GM19468 (cell line): ENCODE measurements around the gene PCDHA9.
"Not testable (repeated sequence)": the region's sequence is repeated elsewhere in the genome, so short reads cannot be mapped to it uniquely, and the experiment has no call there.

Experiments
- ATAC-seq: cut with Tn5 transposase; IDR thresholded peaks from one replicate; pipeline ENCODE4 v1.9.1; 2021; ENCODE audit warnings: mild to moderate bottlenecking, moderate library complexity, moderate number of reproducible peaks; ENCODE audit not compliant: unreplicated experiment; ENCODE audit errors: extremely low read depth

PCDHA9 gene, protein sequence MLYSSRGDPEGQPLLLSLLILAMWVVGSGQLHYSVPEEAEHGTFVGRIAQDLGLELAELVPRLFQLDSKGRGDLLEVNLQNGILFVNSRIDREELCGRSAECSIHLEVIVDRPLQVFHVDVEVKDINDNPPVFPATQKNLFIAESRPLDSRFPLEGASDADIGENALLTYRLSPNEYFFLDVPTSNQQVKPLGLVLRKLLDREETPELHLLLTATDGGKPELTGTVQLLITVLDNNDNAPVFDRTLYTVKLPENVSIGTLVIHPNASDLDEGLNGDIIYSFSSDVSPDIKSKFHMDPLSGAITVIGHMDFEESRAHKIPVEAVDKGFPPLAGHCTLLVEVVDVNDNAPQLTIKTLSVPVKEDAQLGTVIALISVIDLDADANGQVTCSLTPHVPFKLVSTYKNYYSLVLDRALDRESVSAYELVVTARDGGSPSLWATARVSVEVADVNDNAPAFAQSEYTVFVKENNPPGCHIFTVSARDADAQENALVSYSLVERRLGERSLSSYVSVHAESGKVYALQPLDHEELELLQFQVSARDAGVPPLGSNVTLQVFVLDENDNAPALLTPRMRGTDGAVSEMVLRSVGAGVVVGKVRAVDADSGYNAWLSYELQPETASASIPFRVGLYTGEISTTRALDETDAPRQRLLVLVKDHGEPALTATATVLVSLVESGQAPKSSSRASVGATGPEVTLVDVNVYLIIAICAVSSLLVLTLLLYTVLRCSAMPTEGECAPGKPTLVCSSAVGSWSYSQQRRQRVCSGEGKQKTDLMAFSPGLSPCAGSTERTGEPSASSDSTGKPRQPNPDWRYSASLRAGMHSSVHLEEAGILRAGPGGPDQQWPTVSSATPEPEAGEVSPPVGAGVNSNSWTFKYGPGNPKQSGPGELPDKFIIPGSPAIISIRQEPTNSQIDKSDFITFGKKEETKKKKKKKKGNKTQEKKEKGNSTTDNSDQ

DNA sequence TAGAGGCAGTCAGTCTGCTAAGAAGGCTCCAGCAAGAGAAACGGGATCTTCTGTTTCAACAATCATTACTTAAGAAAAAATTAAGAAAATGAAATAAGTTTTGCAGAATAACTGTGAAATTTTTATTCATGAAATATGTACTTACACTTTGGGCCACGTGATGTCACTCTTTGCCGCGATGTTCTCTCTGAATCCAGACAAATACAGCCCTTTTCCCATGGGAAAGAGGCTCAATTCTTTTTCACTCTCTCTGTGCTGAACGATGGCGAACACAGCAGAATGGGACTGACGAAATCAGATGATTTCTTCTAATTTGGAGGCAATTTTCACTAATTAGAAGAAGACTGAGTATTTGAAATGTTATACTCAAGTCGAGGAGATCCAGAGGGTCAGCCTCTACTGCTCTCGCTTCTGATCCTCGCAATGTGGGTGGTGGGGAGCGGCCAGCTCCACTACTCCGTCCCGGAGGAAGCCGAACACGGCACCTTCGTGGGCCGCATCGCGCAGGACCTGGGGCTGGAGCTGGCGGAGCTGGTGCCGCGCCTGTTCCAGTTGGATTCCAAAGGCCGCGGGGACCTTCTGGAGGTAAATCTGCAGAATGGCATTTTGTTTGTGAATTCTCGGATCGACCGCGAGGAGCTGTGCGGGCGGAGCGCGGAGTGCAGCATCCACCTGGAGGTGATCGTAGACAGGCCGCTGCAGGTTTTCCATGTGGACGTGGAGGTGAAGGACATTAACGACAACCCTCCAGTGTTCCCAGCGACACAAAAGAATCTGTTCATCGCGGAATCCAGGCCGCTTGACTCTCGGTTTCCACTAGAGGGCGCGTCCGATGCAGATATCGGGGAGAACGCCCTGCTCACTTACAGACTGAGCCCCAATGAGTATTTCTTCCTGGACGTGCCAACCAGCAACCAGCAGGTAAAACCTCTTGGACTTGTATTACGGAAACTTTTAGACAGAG is at the start of gene PCDHA9:
Gene PCDHA9, plus strand, starts transcription at position 244 of the 964 bp plus-strand sequence. Its CDS starts 114 bp downstream, at position 358.
- not testable (repeated sequence) for ATAC-seq

DNA sequence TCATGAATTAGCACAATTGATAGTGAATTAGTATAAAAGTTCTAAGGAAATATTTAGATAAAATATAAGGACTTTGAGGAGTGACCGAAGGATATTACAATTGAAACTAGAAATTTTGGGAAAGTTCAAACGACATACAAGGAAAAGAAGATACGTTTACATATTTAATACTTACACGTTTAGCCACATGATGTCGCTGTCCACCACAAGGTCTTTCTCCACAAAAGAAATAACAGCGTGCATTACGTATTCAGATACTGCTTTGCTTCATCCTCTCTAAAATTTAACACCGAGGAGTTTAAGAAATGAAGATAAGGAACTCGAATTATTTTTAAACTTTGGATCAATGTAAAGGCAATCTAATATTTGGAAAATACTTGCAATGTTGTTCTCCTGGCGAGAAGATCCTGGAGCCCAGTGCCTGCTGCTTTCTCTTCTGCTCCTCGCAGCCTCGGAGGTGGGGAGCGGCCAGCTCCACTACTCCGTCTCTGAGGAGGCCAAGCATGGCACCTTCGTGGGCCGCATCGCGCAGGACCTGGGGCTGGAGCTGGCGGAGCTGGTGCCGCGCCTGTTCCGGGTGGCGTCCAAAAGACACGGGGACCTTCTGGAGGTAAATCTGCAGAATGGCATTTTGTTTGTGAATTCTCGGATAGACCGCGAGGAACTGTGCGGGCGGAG is 47.2 kb upstream of the PCDHA9 start, which contains the start of gene PCDHA3:
Gene PCDHA3, plus strand, starts transcription at position 242 of the 678 bp plus-strand sequence.
- no peak for ATAC-seq

DNA sequence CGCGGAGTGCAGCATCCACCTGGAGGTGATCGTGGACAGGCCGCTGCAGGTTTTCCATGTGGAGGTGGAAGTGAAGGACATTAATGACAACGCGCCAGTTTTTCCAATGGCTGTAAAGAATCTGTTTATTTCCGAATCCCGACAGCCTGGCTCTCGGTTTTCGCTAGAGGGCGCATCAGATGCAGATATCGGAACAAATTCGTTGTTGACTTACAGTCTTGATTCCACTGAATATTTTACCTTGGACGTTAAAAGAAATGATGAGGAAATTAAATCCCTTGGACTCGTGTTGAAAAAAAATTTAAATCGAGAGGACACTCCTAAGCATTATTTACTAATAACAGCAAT is 46.7 kb upstream of the PCDHA9 start:
- no peak for ATAC-seq

DNA sequence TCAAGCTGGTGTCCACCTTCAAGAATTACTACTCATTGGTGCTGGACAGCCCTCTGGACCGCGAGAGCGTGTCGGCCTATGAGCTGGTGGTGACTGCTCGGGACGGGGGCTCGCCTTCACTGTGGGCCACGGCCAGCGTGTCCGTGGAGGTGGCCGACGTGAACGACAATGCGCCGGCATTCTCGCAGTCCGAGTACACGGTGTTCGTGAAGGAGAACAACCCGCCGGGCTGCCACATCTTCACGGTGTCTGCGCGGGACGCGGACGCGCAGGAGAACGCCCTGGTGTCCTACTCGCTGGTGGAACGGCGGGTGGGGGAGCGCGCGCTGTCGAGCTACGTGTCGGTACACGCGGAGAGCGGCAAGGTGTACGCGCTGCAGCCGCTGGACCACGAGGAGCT is 45.8 kb upstream of the PCDHA9 start:
- ATAC-seq: not testable (repeated sequence)

DNA sequence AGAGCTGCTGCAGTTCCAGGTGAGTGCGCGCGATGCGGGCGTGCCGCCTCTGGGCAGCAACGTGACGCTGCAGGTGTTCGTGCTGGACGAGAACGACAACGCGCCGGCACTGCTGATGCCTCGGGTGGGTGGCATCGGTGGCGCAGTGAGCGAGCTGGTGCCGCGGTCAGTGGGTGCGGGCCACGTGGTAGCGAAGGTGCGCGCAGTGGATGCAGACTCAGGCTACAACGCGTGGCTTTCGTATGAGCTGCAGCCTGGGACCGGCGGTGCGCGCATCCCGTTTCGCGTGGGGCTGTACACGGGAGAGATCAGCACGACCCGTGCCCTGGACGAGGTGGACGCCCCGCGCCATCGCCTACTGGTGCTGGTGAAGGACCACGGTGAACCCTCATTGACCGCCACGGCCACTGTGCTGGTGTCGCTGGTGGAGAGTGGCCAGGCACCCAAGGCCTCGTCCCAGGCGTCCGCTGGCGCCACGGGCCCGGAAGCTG is 45.4 kb upstream of the PCDHA9 start:
- ATAC-seq: no peak

DNA sequence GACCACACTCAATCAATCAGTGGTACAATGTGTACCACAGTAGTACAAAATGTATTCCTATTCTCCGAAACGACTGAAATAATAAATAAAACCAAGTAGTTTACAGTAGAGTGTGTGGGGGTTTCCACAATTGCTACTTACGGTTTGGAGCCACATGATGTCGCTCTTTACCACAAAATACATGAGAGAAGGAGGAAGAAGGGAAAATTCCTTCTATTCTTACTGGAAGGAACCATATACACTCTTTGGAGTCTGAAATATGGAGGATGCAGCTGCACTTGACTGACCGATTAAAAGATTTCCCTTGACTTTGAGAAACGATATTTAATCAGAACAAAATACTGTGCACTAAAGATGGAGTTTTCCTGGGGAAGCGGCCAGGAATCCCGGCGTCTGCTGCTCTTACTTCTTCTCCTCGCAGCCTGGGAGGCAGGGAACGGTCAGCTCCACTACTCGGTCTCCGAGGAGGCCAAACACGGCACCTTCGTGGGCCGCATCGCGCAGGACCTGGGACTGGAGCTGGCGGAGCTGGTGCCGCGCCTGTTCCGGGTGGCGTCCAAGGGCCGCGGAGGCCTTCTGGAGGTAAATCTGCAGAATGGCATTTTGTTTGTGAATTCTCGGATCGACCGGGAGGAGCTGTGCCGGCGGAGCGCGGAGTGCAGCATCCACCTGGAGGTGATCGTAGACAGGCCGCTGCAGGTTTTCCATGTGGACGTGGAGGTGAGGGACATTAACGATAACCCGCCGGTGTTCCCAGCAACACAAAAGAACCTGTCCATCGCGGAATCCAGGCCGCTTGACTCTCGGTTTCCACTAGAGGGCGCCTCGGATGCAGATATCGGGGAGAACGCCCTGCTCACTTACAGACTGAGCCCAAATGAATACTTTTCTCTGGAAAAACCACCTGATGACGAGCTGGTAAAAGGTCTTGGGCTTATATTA is 41.1 kb upstream of the PCDHA9 start, which contains the start of gene PCDHA4:
Gene PCDHA4, plus strand, starts transcription at position 235 of the 942 bp plus-strand sequence.
- ATAC-seq: no peak

DNA sequence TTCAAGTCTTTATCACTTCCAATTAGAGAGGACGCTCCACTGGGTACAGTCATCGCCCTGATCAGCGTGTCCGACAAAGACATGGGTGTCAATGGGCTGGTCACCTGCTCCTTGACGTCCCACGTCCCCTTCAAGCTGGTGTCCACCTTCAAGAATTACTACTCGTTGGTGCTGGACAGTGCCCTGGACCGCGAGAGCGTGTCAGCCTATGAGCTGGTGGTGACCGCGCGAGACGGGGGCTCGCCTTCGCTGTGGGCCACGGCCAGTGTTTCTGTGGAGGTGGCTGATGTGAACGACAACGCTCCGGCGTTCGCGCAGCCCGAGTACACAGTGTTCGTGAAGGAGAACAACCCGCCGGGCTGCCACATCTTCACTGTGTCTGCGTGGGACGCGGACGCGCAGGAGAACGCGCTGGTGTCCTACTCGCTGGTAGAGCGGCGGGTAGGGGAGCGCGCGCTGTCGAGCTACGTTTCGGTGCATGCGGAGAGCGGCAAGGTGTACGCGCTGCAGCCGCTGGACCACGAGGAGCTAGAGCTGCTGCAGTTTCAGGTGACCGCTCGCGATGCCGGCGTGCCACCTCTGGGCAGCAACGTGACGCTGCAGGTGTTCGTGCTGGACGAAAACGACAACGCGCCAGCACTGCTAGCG is 39.8 kb upstream of the PCDHA9 start:
- not testable (repeated sequence) for ATAC-seq

DNA sequence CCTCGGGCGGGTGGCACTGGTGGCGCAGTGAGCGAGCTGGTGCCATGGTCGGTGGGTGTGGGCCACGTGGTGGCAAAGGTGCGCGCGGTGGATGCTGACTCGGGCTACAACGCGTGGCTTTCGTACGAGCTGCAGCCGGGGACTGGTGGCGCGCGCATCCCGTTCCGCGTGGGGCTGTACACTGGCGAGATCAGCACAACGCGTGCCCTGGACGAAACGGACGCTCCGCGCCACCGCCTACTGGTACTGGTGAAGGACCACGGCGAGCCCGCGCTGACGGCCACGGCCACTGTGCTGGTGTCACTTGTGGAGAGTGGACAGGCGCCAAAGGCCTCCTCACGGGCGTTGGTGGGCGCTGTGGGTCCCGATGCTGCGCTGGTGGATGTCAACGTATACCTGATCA is 39.3 kb upstream of the PCDHA9 start:
- no peak for ATAC-seq

DNA sequence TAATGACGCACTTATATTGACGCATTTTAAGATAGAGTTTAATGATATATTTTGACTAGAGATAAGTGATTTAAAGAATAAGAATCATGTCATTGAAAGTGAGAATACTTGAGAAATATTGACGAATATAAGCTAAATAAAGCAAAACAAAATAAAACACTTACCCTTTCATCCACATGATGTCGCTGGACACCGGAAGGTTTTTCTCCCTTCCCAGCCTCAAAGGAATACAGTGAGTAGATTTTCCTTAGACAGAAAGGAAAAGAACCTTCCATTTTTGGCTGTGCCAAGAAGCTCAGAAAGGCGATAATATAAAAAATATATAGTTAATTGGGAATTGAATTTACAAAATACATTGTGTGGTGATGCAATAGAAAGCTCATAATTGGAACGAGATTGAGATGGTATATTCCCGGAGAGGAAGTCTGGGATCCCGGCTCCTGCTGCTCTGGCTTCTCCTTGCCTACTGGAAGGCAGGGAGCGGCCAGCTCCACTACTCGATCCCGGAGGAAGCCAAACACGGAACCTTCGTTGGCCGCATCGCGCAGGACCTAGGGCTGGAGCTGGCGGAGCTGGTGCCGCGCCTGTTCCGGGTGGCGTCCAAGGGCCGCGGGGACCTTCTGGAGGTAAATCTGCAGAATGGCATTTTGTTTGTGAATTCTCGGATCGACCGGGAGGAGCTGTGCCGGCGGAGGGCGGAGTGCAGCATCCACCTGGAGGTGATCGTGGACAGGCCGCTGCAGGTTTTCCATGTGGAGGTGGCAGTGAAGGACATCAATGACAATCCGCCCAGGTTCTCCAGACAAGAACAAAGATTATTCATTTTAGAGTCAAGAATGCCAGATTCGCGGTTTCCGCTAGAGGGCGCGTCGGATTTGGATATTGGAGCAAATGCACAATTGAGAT is 26.6 kb upstream of the PCDHA9 start, which contains the start of gene PCDHA5:
Gene PCDHA5, plus strand, starts transcription at position 239 of the 906 bp plus-strand sequence.
- no peak for ATAC-seq

DNA sequence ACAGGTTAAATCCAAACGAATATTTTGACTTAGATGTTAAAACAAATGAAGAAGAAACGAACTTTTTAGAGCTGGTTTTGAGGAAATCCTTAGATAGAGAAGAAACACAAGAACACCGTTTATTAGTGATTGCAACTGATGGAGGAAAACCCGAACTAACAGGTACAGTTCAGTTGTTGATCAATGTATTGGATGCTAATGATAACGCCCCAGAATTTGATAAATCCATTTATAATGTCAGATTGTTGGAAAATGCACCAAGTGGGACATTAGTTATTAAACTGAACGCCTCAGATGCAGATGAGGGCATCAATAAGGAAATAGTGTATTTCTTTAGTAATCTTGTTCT is 25.9 kb upstream of the PCDHA9 start:
- no peak for ATAC-seq

DNA sequence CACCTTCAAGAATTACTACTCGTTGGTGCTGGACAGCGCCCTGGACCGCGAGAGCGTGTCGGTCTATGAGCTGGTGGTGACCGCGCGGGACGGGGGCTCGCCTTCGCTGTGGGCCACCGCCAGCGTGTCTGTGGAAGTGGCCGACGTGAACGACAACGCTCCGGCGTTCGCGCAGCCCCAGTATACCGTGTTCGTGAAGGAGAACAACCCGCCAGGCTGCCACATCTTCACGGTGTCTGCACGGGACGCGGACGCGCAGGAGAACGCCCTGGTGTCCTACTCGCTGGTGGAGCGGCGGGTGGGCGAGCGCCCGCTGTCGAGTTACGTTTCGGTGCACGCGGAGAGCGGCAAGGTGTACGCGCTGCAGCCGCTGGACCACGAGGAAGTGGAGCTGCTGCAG is 25.2 kb upstream of the PCDHA9 start:
- not testable (repeated sequence) for ATAC-seq

DNA sequence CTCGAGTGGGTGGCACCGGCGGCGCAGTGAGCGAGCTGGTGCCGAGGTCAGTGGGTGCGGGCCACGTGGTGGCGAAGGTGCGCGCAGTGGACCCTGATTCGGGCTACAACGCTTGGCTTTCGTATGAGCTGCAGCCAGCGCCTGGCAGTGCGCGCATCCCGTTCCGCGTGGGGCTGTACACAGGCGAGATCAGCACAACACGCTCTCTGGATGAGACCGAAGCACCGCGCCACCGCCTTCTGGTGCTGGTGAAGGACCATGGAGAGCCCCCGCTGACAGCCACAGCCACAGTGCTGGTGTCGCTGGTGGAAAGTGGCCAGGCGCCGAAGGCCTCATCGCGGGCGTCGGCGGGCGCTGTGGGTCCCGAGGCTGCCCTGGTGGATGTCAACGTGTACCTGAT is 24.7 kb upstream of the PCDHA9 start:
- no peak for ATAC-seq

DNA sequence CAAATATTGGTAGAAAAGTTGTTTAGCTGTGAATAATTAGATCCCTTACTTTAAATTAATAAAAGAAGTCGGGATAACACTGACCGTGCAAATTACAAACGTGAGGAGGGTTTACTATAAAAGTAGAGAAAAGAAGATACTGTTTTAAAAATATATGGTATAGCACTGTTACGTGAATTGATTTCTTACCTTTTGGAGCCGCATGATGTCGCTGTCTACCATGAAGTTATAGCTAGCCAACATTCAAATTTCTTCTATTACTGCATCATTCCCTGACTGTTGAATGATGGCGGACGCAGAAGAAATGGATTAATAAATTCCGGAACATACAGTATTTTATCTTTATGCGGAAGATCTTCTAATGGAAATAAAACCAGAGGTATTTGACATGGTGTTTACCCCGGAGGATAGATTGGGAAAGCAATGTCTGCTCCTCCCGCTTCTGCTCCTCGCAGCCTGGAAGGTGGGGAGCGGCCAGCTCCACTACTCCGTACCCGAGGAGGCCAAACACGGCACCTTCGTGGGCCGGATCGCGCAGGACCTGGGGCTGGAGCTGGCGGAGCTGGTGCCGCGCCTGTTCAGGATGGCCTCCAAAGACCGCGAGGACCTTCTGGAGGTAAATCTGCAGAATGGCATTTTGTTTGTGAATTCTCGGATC is 20.3 kb upstream of the PCDHA9 start, which contains the start of gene PCDHA6:
Gene PCDHA6, plus strand, starts transcription at position 257 of the 658 bp plus-strand sequence. Its CDS starts 132 bp downstream, at position 389.
- no peak for ATAC-seq

DNA sequence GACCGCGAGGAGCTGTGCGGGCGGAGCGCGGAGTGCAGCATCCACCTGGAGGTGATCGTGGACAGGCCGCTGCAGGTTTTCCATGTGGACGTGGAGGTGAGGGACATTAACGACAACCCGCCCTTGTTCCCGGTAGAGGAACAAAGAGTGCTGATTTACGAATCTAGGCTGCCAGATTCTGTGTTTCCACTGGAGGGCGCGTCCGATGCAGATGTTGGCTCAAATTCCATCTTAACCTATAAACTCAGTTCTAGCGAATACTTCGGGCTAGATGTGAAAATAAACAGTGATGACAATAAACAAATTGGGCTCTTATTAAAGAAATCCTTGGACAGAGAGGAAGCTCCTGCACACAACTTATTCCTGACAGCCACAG is 19.8 kb upstream of the PCDHA9 start:
- no peak for ATAC-seq

DNA sequence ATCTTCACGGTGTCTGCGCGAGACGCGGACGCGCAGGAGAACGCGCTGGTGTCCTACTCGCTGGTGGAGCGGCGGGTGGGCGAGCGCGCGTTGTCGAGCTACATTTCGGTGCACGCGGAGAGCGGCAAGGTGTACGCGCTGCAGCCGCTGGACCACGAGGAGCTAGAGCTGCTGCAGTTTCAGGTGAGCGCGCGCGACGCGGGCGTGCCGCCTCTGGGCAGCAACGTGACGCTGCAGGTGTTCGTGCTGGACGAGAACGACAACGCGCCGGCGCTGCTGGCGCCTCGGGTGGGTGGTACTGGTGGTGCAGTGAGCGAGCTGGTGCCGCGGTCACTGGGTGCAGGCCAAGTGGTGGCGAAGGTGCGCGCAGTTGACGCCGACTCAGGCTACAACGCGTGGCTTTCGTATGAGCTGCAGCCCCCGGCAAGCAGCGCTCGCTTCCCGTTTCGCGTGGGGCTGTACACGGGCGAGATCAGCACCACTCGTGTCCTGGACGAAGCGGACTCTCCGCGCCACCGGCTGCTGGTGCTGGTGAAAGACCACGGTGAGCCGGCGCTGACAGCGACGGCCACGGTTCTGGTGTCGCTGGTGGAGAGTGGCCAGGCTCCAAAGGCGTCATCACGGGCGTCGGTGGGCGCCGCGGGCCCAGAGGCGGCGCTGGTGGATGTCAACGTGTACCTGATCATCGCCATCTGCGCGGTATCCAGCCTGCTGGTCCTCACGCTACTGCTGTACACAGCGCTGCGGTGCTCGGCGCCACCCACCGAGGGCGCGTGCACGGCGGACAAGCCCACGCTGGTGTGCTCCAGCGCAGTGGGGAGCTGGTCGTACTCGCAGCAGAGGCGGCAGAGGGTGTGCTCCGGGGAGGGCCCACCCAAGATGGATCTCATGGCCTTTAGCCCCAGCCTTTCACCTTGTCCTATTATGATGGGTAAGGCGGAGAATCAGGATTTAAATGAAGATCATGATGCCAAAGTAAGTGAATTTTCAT is 18.4 kb upstream of the PCDHA9 start:
- not testable (repeated sequence) for ATAC-seq
